Eye (tissue), 1 donor: ENCODE measurements around the gene CCDC102B.
"Not testable (repeated sequence)": the region's sequence is repeated elsewhere in the genome, so short reads cannot be mapped to it uniquely, and the experiment has no call there.

Experiments used
- DNase-seq: peaks from one replicate; pipeline ENCODE4 v3.0.0-alpha.2; 2015

Gene CCDC102B

GRCh38 chr18:68797871-68798270, at the start of gene CCDC102B:
CCDC102B (plus strand) TSS chr18:68798080; CDS start chr18:68836764, 38,684 bp downstream.
- peak; percentile 46 for DNase-seq

GRCh38 chr18:68757126-68757525, 40.8 kb upstream of the CCDC102B start:
- DNase-seq, result peak; percentile 32

GRCh38 chr18:68759308-68759707, 38.6 kb upstream of the CCDC102B start:
- DNase-seq, result no peak

GRCh38 chr18:68763083-68763482, 34.8 kb upstream of the CCDC102B start:
- peak; percentile 68 for DNase-seq

- no peak for DNase-seq
These were observed 33.9 kb upstream of the CCDC102B start for GRCh38 chr18:68764016-68764415.

- no peak for DNase-seq
These were observed 31.4 kb upstream of the CCDC102B start for GRCh38 chr18:68766433-68766832.

- DNase-seq, result no peak
These were observed 28.4 kb upstream of the CCDC102B start for GRCh38 chr18:68769461-68769860.

- no peak for DNase-seq
These were observed 25.6 kb upstream of the CCDC102B start for GRCh38 chr18:68772268-68772667.

GRCh38 chr18:68778280-68778886, 19.5 kb upstream of the CCDC102B start:
- no peak for DNase-seq

GRCh38 chr18:68779169-68779568, 18.7 kb upstream of the CCDC102B start:
- no peak for DNase-seq

- DNase-seq, result no peak
These were observed 16.9 kb upstream of the CCDC102B start for GRCh38 chr18:68780802-68781635.

- DNase-seq, result no peak
These were observed 14.4 kb upstream of the CCDC102B start for GRCh38 chr18:68783506-68783905.

- DNase-seq, result no peak
These were observed 13.8 kb upstream of the CCDC102B start for GRCh38 chr18:68784071-68784470.

GRCh38 chr18:68790290-68790689, 7.6 kb upstream of the CCDC102B start:
- DNase-seq, result not testable (repeated sequence)

GRCh38 chr18:68791801-68792200, 6.1 kb upstream of the CCDC102B start:
- no peak for DNase-seq

GRCh38 chr18:68793951-68794350, 3.9 kb upstream of the CCDC102B start:
- DNase-seq, result no peak

- peak; percentile 69 for DNase-seq
These were observed 767 bp upstream of the CCDC102B start for GRCh38 chr18:68796936-68797690.

- DNase-seq, result no peak
These were observed 2.2 kb downstream of the CCDC102B start for GRCh38 chr18:68800075-68800474.

GRCh38 chr18:68803356-68803755, 5.5 kb downstream of the CCDC102B start:
- DNase-seq, result peak; percentile 56

GRCh38 chr18:68817584-68817983, 19.7 kb downstream of the CCDC102B start:
- no peak for DNase-seq

- DNase-seq, result no peak
These were observed 20.7 kb downstream of the CCDC102B start for GRCh38 chr18:68818584-68818983.

GRCh38 chr18:68822926-68823325, 25.0 kb downstream of the CCDC102B start:
- DNase-seq, result no peak

- DNase-seq, result no peak
These were observed 28.2 kb downstream of the CCDC102B start for GRCh38 chr18:68826121-68826520.
